ENCODE data around the gene CITED1.

The CITED1 gene

DNA sequence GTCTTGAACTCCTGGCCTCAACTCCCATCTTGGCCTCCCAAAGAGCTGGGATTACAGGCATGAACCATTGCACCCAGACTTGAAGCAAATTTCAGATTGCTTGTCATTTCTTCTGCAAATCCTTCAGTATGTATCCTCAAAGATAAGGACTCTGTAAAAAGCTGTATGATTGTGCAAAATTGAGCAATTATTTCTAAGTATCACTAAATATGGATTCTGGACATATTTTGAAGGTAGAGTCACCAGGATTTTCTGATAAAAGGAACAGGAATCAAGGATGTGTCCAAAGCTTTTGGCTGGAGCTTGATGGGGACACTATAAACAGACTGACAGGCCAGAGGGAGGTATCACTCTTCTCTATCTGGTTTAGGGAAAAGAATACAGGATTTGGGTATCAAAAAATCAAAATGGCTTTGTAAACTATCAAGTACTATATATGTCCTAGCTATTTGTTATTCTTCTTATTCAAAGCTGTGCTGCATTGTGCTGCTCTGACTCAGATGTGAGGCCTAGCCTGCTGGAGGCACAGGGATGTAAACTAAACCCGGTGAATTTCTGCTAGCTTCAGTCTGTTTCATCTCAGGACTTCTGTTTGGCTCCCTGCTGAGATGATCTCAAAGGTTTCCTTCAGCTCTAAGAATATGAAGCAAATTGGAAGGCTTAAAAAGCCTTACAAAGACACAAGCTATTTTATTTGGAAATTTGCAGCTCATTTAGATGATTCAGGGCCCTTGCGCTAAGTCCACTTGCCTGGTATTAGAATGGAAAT is 36.9 kb downstream of the CITED1 start:
- Histone ChIP-seq H3K4me3 (ENCODE audit: insufficient read depth, low read length, poor library complexity, severe bottlenecking) (no peak overlapping the region), H3K36me3 (ENCODE audit: low read length) (0 out of 2 replicates have a peak, but pooled peaks cover 4% of the 10 kb centered on the region), H3K9me2 (replicated peaks; ENCODE audit: insufficient read depth, low read length) (no peaks in the 10 kb centered on the region), H3K27me3 (ENCODE audit: low read length) (no peaks in the 10 kb centered on the region), H3K9ac (ENCODE audit: low read length) (no peak overlapping the region), H3F3A (ENCODE audit: insufficient read depth) (peaks cover 24% of the 10 kb centered on the region; the same call in 1 of the 2 replicates), H3K27ac (ENCODE audit: low read depth, low read length) (no peak overlapping the region), H3K4me2 (ENCODE audit: low read depth, low read length, poor library complexity, severe bottlenecking) (no peak overlapping the region), H2AFZ (ENCODE audit: low read depth, low read length, severe bottlenecking) (no peak overlapping the region), H3K79me2 (ENCODE audit: insufficient read depth, low read length) (0 out of 2 replicates have a peak, but pooled peaks cover 4% of the 10 kb centered on the region), H3K9me3 (ENCODE audit: insufficient read depth, low read length) (no peaks in the 10 kb centered on the region), H4K20me1 (ENCODE audit: low read depth, low read length) (0 out of 2 replicates have a peak, but pooled peaks cover 2% of the 10 kb centered on the region)
- TF ChIP-seq EZH2phosphoT487 (conservative IDR thresholded peaks at IDR 0.05; ENCODE audit: low read length): no peak
- TF ChIP-seq, protein P1, sequence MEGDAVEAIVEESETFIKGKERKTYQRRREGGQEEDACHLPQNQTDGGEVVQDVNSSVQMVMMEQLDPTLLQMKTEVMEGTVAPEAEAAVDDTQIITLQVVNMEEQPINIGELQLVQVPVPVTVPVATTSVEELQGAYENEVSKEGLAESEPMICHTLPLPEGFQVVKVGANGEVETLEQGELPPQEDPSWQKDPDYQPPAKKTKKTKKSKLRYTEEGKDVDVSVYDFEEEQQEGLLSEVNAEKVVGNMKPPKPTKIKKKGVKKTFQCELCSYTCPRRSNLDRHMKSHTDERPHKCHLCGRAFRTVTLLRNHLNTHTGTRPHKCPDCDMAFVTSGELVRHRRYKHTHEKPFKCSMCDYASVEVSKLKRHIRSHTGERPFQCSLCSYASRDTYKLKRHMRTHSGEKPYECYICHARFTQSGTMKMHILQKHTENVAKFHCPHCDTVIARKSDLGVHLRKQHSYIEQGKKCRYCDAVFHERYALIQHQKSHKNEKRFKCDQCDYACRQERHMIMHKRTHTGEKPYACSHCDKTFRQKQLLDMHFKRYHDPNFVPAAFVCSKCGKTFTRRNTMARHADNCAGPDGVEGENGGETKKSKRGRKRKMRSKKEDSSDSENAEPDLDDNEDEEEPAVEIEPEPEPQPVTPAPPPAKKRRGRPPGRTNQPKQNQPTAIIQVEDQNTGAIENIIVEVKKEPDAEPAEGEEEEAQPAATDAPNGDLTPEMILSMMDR (IDR thresholded peaks at IDR 0.05; ENCODE audit: insufficient read depth, low read length, poor library complexity, severe bottlenecking): no peak

DNA sequence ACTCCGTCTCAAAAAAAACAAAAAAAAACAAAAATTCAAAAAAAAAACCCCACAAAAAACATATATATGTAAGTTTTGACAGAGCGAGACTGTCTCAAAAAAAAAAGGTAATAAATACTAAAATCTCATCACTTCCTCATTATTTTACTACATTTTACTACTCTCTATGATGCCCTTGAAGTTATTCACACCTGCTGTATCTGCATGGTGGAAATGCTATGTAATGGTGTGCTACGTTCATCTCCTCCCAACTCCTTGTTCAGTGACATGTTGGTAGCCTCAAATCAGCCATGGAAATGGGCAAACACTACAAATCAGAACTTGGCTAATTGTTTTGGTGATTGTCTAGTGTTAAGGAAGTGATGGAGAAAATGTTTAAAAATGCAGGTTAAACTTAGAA is 40.5 kb downstream of the CITED1 start:
- Histone ChIP-seq H3K4me2 (ENCODE audit: low read depth, low read length, poor library complexity, severe bottlenecking) (no peak overlapping the region), H2AFZ (ENCODE audit: low read depth, low read length, severe bottlenecking) (no peak overlapping the region), H3K9ac (ENCODE audit: low read length) (no peak overlapping the region), H3K4me3 (ENCODE audit: insufficient read depth, low read length, poor library complexity, severe bottlenecking) (no peak overlapping the region), H3K9me3 (ENCODE audit: insufficient read depth, low read length) (no peaks in the 10 kb centered on the region), H3K27me3 (ENCODE audit: low read length) (no peaks in the 10 kb centered on the region), H3K79me2 (ENCODE audit: insufficient read depth, low read length) (no peaks in the 10 kb centered on the region), H3K9me2 (replicated peaks; ENCODE audit: insufficient read depth, low read length) (no peaks in the 10 kb centered on the region), H3K27ac (ENCODE audit: low read depth, low read length) (no peak overlapping the region; the same call in 1 of the 2 replicates), H4K20me1 (ENCODE audit: low read depth, low read length) (no peaks in the 10 kb centered on the region), H3F3A (ENCODE audit: insufficient read depth) (peaks cover 14% of the 10 kb centered on the region; the same call in 1 of the 2 replicates), H3K36me3 (ENCODE audit: low read length) (0 out of 2 replicates have a peak, but pooled peaks cover 4% of the 10 kb centered on the region)
- no peak for TF ChIP-seq EZH2phosphoT487 (conservative IDR thresholded peaks at IDR 0.05; ENCODE audit: low read length)
- TF ChIP-seq, protein P1 (IDR thresholded peaks at IDR 0.05; ENCODE audit: insufficient read depth, low read length, poor library complexity, severe bottlenecking): no peak

DNA sequence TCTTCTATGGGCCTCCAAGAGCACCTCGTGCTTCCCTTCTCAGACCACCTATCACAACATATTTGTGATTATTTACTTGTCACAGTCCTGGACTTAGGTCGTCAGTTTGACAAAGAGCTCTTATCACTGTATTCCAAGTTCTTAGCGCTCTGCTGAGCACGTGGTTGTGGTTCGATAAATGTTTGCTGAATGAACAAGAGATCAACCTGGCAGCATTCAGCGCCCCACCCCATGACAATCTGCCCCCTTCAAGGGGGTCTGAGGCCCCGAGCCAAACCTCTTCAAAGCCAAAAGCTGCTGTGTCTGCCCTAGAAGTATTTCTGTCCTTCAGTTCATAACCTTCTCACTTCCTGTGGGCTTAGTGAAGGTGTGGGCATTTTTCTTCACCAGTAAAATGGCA is 43.6 kb downstream of the CITED1 start:
- Histone ChIP-seq H4K20me1 (ENCODE audit: low read depth, low read length) (no peaks in the 10 kb centered on the region), H3K36me3 (ENCODE audit: low read length) (no peaks in the 10 kb centered on the region), H3F3A (ENCODE audit: insufficient read depth) (no peaks in the 10 kb centered on the region; the same call in 1 of the 2 replicates), H3K79me2 (ENCODE audit: insufficient read depth, low read length) (no peaks in the 10 kb centered on the region), H3K9ac (ENCODE audit: low read length) (no peak overlapping the region), H3K4me2 (ENCODE audit: low read depth, low read length, poor library complexity, severe bottlenecking) (no peak overlapping the region), H3K9me3 (ENCODE audit: insufficient read depth, low read length) (no peaks in the 10 kb centered on the region), H3K9me2 (replicated peaks; ENCODE audit: insufficient read depth, low read length) (no peaks in the 10 kb centered on the region), H2AFZ (ENCODE audit: low read depth, low read length, severe bottlenecking) (no peak overlapping the region), H3K4me3 (ENCODE audit: insufficient read depth, low read length, poor library complexity, severe bottlenecking) (no peak overlapping the region), H3K27me3 (ENCODE audit: low read length) (no peaks in the 10 kb centered on the region), H3K27ac (ENCODE audit: low read depth, low read length) (no peak overlapping the region)
- TF ChIP-seq, protein P1 (IDR thresholded peaks at IDR 0.05; ENCODE audit: insufficient read depth, low read length, poor library complexity, severe bottlenecking): no peak
- no peak for TF ChIP-seq EZH2phosphoT487 (conservative IDR thresholded peaks at IDR 0.05; ENCODE audit: low read length)
